ENCODE results near the gene GAS2.

Gene GAS2

GRCh38 chr11:22728600-22729389, 62.4 kb downstream of the GAS2 start:
- DNase-seq (ENCODE audit: low spot score) = no peak

- DNase-seq (ENCODE audit: low spot score) = peak; percentile 8
Observed at GRCh38 chr11:22730319-22730718, 63.9 kb downstream of the GAS2 start.

GRCh38 chr11:22732588-22732987, 66.2 kb downstream of the GAS2 start:
- no peak for DNase-seq (ENCODE audit: low spot score)

GRCh38 chr11:22733475-22734248, 67.3 kb downstream of the GAS2 start:
- DNase-seq (ENCODE audit: low spot score) = no peak

GRCh38 chr11:22734628-22735345, 68.4 kb downstream of the GAS2 start:
- no peak for DNase-seq (ENCODE audit: low spot score)

- DNase-seq (ENCODE audit: low spot score) = no peak
Observed at GRCh38 chr11:22742157-22742613, 75.8 kb downstream of the GAS2 start.

GRCh38 chr11:22749536-22749935, 83.1 kb downstream of the GAS2 start:
- DNase-seq (ENCODE audit: low spot score) = no peak

- no peak for DNase-seq (ENCODE audit: low spot score)
Observed at GRCh38 chr11:22752908-22753310, 86.5 kb downstream of the GAS2 start.

GRCh38 chr11:22753416-22753815, 87.0 kb downstream of the GAS2 start:
- no peak for DNase-seq (ENCODE audit: low spot score)

- DNase-seq (ENCODE audit: low spot score) = no peak
Observed at GRCh38 chr11:22761066-22761465, 94.7 kb downstream of the GAS2 start.

- no peak for DNase-seq (ENCODE audit: low spot score)
Observed at GRCh38 chr11:22763166-22763565, 96.8 kb downstream of the GAS2 start.

GRCh38 chr11:22764735-22765134, 98.3 kb downstream of the GAS2 start:
- no peak for DNase-seq (ENCODE audit: low spot score)

- no peak for DNase-seq (ENCODE audit: low spot score)
Observed at GRCh38 chr11:22768281-22768680, 101.9 kb downstream of the GAS2 start.

- no peak for DNase-seq (ENCODE audit: low spot score)
Observed at GRCh38 chr11:22769081-22769480, 102.7 kb downstream of the GAS2 start.

- DNase-seq (ENCODE audit: low spot score) = no peak
Observed at GRCh38 chr11:22774716-22775115, 108.3 kb downstream of the GAS2 start.

- DNase-seq (ENCODE audit: low spot score) = no peak
Observed at GRCh38 chr11:22775248-22775647, 108.8 kb downstream of the GAS2 start.

- DNase-seq (ENCODE audit: low spot score) = no peak
Observed at GRCh38 chr11:22778642-22779041, 112.2 kb downstream of the GAS2 start.

GRCh38 chr11:22779850-22780249, 113.4 kb downstream of the GAS2 start:
- no peak for DNase-seq (ENCODE audit: low spot score)

GRCh38 chr11:22780952-22781593, 114.7 kb downstream of the GAS2 start:
- DNase-seq (ENCODE audit: low spot score) = no peak

- DNase-seq (ENCODE audit: low spot score) = no peak
Observed at GRCh38 chr11:22785251-22785650, 118.8 kb downstream of the GAS2 start.

- DNase-seq (ENCODE audit: low spot score) = no peak
Observed at GRCh38 chr11:22786475-22786874, 120.1 kb downstream of the GAS2 start.

GRCh38 chr11:22787055-22787454, 120.6 kb downstream of the GAS2 start:
- no peak for DNase-seq (ENCODE audit: low spot score)

Data from CD4-positive, alpha-beta T cell treated with Interleukin-2 at 100 ng/mL for 4 hours (primary cell).